IPS DF 6.9 (cell line): ENCODE results near the gene SLC66A2.

ENCODE experiments used
- DNase-seq: peaks from one replicate; pipeline ENCODE4 v3.0.0-alpha.2; 2013; ENCODE audit warnings: low read depth, low spot score
- H3K27ac ChIP-seq: one replicate; pipeline ENCODE4 v1.5.1; 2013; ENCODE audit warnings: low read length, control low read depth
- H3K27me3 ChIP-seq: 2 replicates; pipeline ENCODE4 v1.6.1; 2013; ENCODE audit warnings: mild to moderate bottlenecking, low read length; ENCODE audit not compliant: control insufficient read depth, insufficient read depth
- H3K36me3 ChIP-seq: 2 replicates; pipeline ENCODE4 v1.6.1; 2013; ENCODE audit warnings: low read length; ENCODE audit not compliant: control insufficient read depth, insufficient read depth
- H3K4me1 ChIP-seq: 2 replicates; pipeline ENCODE4 v1.6.1; 2013; ENCODE audit warnings: low read length; ENCODE audit not compliant: control insufficient read depth, insufficient read depth
- H3K4me3 ChIP-seq: 2 replicates; pipeline ENCODE4 v1.5.1; 2013; ENCODE audit warnings: mild to moderate bottlenecking, low read length
- H3K9me3 ChIP-seq: 2 replicates; pipeline ENCODE4 v1.6.1; 2013; ENCODE audit warnings: low read length, inconsistent platforms; ENCODE audit not compliant: control insufficient read depth, insufficient read depth
- whole genome bisulfite sequencing: extraction: QIAGEN DNeasy Blood & Tissue Kit; methylation state at CpG from one replicate; pipeline ENCODE4 v1.1.7; 2013; ENCODE audit warnings: mixed read lengths, missing lambda C conversion rate; ENCODE audit not compliant: insufficient read length, insufficient coverage; 5-methylcytosine and 5-hydroxymethylcytosine counted together

Gene SLC66A2

DNA sequence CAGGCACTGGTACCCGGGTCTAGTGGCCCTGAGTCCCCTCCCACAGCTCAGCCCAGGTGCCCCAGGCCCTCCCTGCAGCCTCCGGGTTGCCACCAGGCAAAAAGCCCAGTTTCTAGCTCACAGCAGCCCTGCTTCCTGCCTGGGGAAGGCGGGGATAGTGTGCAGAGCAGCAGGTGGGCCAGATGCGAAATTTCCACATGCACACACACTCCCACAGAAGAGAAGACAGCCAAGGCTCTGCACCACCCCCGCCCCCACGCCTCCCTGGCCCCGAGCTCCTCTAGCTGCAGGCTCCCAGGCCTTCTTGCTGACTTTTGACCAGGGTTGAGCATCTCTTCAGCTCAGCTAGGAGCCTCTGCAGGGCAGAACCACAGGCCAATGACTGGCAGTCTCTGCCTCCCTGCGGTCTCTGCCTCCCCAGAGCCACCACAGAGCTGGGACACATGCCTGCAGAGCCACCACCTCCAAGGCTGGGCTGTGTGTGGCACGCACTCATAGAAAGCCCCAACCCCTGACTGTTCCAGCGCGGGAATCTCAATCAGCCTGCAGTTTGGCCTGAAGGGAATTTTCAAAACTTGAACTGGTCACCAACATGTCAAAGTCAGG lies 7.2 kb downstream of the SLC66A2 start:
- H3K36me3 ChIP-seq = no peaks in the 10 kb centered on the region

DNA sequence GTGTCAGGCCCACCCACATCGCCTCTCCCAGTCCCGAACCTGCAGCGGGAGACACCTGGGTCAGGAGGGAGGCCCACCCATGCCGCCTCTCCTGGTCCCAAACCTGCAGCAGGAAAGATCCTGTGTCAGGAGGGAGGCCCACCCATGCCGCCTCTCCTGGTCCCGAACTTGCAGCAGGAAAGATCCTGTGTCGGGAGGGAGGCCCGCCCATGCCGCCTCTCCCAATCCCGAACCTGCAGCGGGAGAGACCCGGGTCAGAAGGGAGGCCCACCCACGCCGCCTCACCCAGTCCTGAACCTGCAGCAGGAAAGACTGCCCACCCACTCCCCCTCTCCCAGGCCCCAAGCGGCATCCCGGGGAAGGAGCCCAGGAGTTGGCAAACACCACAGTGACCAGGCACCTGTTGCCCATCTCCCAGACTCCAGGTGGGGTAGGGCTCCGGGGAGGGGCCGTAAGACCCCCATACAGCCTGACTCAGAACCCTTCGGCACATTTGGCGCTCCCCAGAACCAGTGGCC lies 7.8 kb downstream of the SLC66A2 start:
- DNase-seq = no peak
- WGBS = no CpG with 5 or more reads among the region's 20 CpGs

More for the DNA sequence above, 7.2 kb downstream of the SLC66A2 start:
- Histone ChIP-seq H3K27me3 (no peaks in the 10 kb centered on the region), H3K4me3 (no peak overlapping the region), H3K4me1 (no peaks in the 10 kb centered on the region), H3K27ac (no peak overlapping the region), H3K9me3 (no peaks in the 10 kb centered on the region)
- DNase-seq = no peak
- no CpG with 5 or more reads among the region's 11 CpGs for WGBS

GRCh38 chr18:79942786-79943607 lies 8.5 kb downstream of the SLC66A2 start:
- H3K4me1 ChIP-seq = no peaks in the 10 kb centered on the region
- no CpG with 5 or more reads among the region's 31 CpGs for WGBS
- DNase-seq = no peak

More for the DNA sequence above, 7.8 kb downstream of the SLC66A2 start:
- H3K4me1 ChIP-seq = no peaks in the 10 kb centered on the region
- no peak overlapping the region for H3K27ac ChIP-seq
- no peaks in the 10 kb centered on the region for H3K27me3 ChIP-seq
- no peaks in the 10 kb centered on the region for H3K36me3 ChIP-seq
- no peaks in the 10 kb centered on the region for H3K9me3 ChIP-seq
- no peak overlapping the region for H3K4me3 ChIP-seq

GRCh38 chr18:79942211-79942610 lies 9.2 kb downstream of the SLC66A2 start:
- Histone ChIP-seq H3K4me1 (no peaks in the 10 kb centered on the region), H3K27ac (no peak overlapping the region)

More at GRCh38 chr18:79942786-79943607, 8.5 kb downstream of the SLC66A2 start:
- H3K9me3 ChIP-seq = no peaks in the 10 kb centered on the region
- H3K36me3 ChIP-seq = no peaks in the 10 kb centered on the region
- no peaks in the 10 kb centered on the region for H3K27me3 ChIP-seq
- no peak overlapping the region for H3K27ac ChIP-seq
- H3K4me3 ChIP-seq = no peak overlapping the region

GRCh38 chr18:79941473-79942119 lies 9.9 kb downstream of the SLC66A2 start:
- no peaks in the 10 kb centered on the region for H3K27me3 ChIP-seq
- no peaks in the 10 kb centered on the region for H3K36me3 ChIP-seq
- WGBS = no CpG with 5 or more reads among the region's 16 CpGs
- no peak overlapping the region for H3K27ac ChIP-seq
- H3K4me1 ChIP-seq = no peaks in the 10 kb centered on the region
- H3K9me3 ChIP-seq = no peaks in the 10 kb centered on the region
- H3K4me3 ChIP-seq = no peak overlapping the region
- no peak for DNase-seq

More at GRCh38 chr18:79942211-79942610, 9.2 kb downstream of the SLC66A2 start:
- H3K4me3 ChIP-seq = no peak overlapping the region
- H3K36me3 ChIP-seq = no peaks in the 10 kb centered on the region
- no peaks in the 10 kb centered on the region for H3K27me3 ChIP-seq
- no CpG with 5 or more reads among the region's 7 CpGs for WGBS
- DNase-seq = no peak
- no peaks in the 10 kb centered on the region for H3K9me3 ChIP-seq

DNA sequence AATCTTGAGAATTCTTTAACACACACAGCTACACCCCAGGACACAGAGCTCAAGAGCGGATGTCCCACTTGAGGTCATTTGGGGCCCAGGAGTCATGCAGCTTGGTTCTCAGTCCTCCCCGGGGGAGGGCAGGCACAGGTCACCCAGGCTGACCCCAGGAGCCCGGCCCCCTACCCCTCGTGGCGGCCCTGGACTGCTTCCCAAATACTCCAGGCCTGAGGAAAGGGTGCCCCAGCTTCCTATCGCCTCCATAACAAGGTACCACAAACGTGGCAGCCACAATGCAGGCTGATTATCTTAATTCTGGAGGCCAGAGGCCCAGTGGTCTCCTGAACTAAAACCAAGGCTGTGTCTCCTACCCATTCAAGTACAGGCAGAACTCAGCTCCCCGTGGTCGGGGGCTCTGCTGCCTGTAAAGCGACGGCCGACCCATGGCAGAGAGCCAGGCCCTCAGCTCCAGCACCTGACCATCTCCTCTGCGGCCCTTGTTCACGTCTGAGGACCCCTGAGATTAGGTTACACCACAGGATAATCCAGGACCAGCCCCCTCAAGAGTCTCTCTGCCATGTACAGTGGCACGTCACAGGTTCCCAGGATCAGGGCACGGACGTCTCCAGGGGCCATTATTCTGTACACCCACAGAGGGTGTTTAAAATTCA lies 10.5 kb downstream of the SLC66A2 start:
- Histone ChIP-seq H3K27ac (no peak overlapping the region), H3K4me3 (no peak overlapping the region), H3K27me3 (no peaks in the 10 kb centered on the region), H3K9me3 (no peaks in the 10 kb centered on the region), H3K4me1 (no peaks in the 10 kb centered on the region), H3K36me3 (no peaks in the 10 kb centered on the region)
- no peak for DNase-seq
- WGBS = no CpG with 5 or more reads among the region's 17 CpGs

- H3K9me3 ChIP-seq = no peaks in the 10 kb centered on the region
- no CpG with 5 or more reads among the region's 18 CpGs for WGBS
These were observed 11.2 kb downstream of the SLC66A2 start for GRCh38 chr18:79940126-79940813.

DNA sequence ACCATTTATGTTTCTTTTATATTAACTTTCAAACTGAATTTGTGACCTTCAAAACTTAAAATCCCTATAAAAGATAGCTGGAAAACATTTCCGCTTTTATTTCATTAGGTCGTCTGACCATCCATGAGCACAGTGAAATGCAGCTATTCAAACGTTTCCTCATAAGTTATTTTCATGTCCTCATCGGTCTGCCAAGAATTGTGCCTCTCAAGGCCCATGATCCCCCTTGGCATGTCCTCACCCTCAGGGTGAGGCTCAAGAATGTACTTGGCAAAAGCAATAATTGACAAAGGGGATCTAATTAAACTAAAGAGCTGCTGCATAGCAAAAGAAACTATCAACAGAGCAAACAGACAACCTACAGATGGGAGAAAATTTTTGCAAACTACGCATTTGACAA lies 12.4 kb downstream of the SLC66A2 start:
- Histone ChIP-seq H3K9me3 (no peaks in the 10 kb centered on the region), H3K36me3 (no peaks in the 10 kb centered on the region), H3K27me3 (no peaks in the 10 kb centered on the region), H3K27ac (no peak overlapping the region), H3K4me3 (no peak overlapping the region), H3K4me1 (no peaks in the 10 kb centered on the region)
- DNase-seq = no peak
- no CpG with 5 or more reads among the region's 5 CpGs for WGBS

More at GRCh38 chr18:79940126-79940813, 11.2 kb downstream of the SLC66A2 start:
- H3K4me3 ChIP-seq = no peak overlapping the region
- H3K27me3 ChIP-seq = no peaks in the 10 kb centered on the region
- no peaks in the 10 kb centered on the region for H3K4me1 ChIP-seq
- H3K27ac ChIP-seq = no peak overlapping the region
- no peak for DNase-seq
- H3K36me3 ChIP-seq = no peaks in the 10 kb centered on the region

- Histone ChIP-seq H3K4me1 (no peaks in the 10 kb centered on the region), H3K36me3 (no peaks in the 10 kb centered on the region)
- no CpG with 5 or more reads among the region's 9 CpGs for WGBS
These were observed 13.3 kb downstream of the SLC66A2 start for GRCh38 chr18:79938196-79938595.

More at GRCh38 chr18:79938196-79938595, 13.3 kb downstream of the SLC66A2 start:
- H3K27ac ChIP-seq = no peak overlapping the region
- no peak overlapping the region for H3K4me3 ChIP-seq
- no peak for DNase-seq
- H3K9me3 ChIP-seq = no peaks in the 10 kb centered on the region
- H3K27me3 ChIP-seq = no peaks in the 10 kb centered on the region
